HepG2 (cell line): ENCODE measurements around the gene NYNRIN. TPM values are rescaled to one million over a fixed set of nuclear protein-coding genes. Genes with fewer than 3 reads are reported as not detected.
A peak's percentile ranks its signal among the peaks of the same experiment; 100 is the strongest.

Experiments
- ARNTL ChIP-seq: sonication (generic); formaldehyde crosslinking; IDR thresholded peaks from 2 replicates; pipeline ENCODE4 v1.4.0; 2020; ENCODE audit warnings: mild to moderate bottlenecking, missing genetic modification reagents
- ATAD3A ChIP-seq: sonication (generic); formaldehyde crosslinking; IDR thresholded peaks from 2 replicates; pipeline ENCODE4 v1.4.0; 2020; ENCODE audit warnings: missing genetic modification reagents
- ATF7-NPFF ChIP-seq: sonication (generic); formaldehyde crosslinking; IDR thresholded peaks from 2 replicates; pipeline ENCODE4 v1.8.1; 2023; ENCODE audit warnings: mild to moderate bottlenecking, low read depth, missing genetic modification reagents, moderate library complexity
- FOSL1 ChIP-seq: sonication (generic); formaldehyde crosslinking; IDR thresholded peaks from 2 replicates; pipeline ENCODE4 v1.9.0; 2021; ENCODE audit warnings: missing genetic modification reagents, borderline replicate concordance
- SP5 ChIP-seq: IDR thresholded peaks from 2 replicates; pipeline ENCODE4 v1.6.1; 2016; ENCODE audit warnings: low read depth, borderline replicate concordance
- ZNF180 ChIP-seq: sonication (generic); formaldehyde crosslinking; IDR thresholded peaks from 2 replicates; pipeline ENCODE4 v1.4.0; 2020; ENCODE audit warnings: low read depth, missing genetic modification reagents, borderline replicate concordance
- ZNF205 ChIP-seq: IDR thresholded peaks from 2 replicates; pipeline ENCODE4 v1.6.1; 2018; ENCODE audit warnings: missing biosample characterization, missing genetic modification reagents
- ZNF234 ChIP-seq: sonication (generic); formaldehyde crosslinking; conservative IDR thresholded peaks from 2 replicates; pipeline ENCODE4 v1.5.1; 2020; ENCODE audit warnings: mild to moderate bottlenecking, missing genetic modification reagents
- polyA plus RNA-seq, 8 experiments: library from polyadenylated mRNA; depleted of rRNA in 3 of 8; stranded (reverse) in 7 of 8; unstranded in 1 of 8; fragments of >200 nt; fragmentation: Illumina TruSeq in 4 of 8; extraction: Trizol in 4 of 8; gene quantifications; 2 replicates each; pipeline versions ENCODE4 v1.2.1 to v1.2.3, GENCODE V29; 2011 to 2016; ENCODE audit warnings: low read depth in 4 of 8, missing spikeins in 1 of 8, mixed read lengths in 1 of 8; ENCODE audit not compliant: insufficient read depth in 1 of 8
- total RNA-seq, 5 experiments: library from RNA; depleted of rRNA; stranded (reverse); fragments of >200 nt; fragmentation: Illumina TruSeq; extraction: Trizol; gene quantifications; 2 replicates each; pipeline ENCODE4 v1.2.3, GENCODE V29; 2016; ENCODE audit warnings: low read depth in 1 of 5
- TF ChIP-seq, protein P1 (sequence below): IDR thresholded peaks from 2 replicates; pipeline ENCODE4 v1.6.1; 2016; ENCODE audit warnings: mild to moderate bottlenecking, missing biosample characterization, missing genetic modification reagents
- TF ChIP-seq, protein P2 (sequence below): sonication (generic); formaldehyde crosslinking; IDR thresholded peaks from 2 replicates; pipeline ENCODE4 v1.4.0; 2020; ENCODE audit warnings: missing genetic modification reagents, borderline replicate concordance
- TF ChIP-seq, protein P3 (sequence below): sonication (generic); formaldehyde crosslinking; IDR thresholded peaks from 2 replicates; pipeline ENCODE4 v1.5.1; 2020; ENCODE audit warnings: mild to moderate bottlenecking, missing genetic modification reagents, moderate library complexity
- TF ChIP-seq, protein P4 (sequence below), 2 experiments: fragments of 450-650 bp in 1 of 2; sonication (generic) in 1 of 2; formaldehyde crosslinking in 1 of 2; IDR thresholded peaks; 2 replicates each; pipeline versions ENCODE4 v1.6.1 to v1.8.0; 2016 to 2022; ENCODE audit warnings: antibody characterized with exemption in 1 of 2, mild to moderate bottlenecking in 1 of 2, missing genetic modification reagents in 1 of 2

Gene NYNRIN
- total and polyA plus RNA-seq, 2 of the 13 experiments (the other 11 are each of a cell fraction or from before 2014, with no cell fraction given), result 0.63 to 1.1 TPM

DNA sequence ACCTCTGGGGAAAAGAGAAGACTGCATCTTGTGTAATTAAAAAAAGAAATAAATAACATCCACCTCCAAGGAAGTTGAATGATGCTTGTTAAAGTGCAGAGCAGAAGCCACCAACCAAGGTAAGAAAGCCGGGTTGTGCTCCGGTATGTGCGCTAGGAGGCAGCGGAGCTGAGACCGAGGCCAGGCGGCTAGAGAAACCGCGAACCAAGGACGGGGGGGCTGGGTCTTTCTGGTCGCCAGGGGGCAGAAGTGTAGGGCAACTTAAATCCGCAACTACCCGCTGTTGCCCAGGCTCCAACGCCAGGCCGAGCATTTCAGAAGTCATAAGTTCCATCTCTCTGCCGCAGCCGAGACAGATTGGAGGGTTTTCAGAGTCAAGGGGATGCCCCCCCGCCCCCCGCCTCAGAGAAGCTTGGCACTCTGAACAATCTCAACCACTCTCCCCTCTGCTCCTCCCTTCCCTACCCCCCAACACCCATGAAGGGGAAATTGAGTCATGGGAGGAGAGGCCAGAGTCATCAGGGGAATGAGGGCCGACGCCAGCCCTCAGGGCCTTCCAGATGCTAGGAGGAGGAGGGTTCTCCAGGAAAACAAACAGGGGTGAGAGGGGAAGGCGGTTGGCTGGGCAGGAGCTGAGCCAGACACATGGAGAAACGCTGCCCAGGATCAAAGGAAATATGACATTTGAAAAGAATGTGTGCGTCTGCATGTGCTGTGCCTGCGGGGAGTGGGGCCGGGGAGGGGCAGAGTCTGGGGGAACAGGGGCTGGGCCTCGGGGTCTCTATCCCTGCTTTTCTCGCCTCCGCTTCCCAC lies 33.0 kb upstream of the NYNRIN start (continued):
- TF ChIP-seq ZNF234, result no peak
- 0 out of 2 replicates have a peak, but pooled peaks have one; percentile 48 for TF ChIP-seq ATAD3A (CRISPR knock-in tag)
- TF ChIP-seq, protein P1, sequence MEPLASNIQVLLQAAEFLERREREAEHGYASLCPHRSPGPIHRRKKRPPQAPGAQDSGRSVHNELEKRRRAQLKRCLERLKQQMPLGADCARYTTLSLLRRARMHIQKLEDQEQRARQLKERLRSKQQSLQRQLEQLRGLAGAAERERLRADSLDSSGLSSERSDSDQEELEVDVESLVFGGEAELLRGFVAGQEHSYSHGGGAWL, result peak; percentile 78
- TF ChIP-seq ARNTL, result peak; percentile 69; the same call in 1 of the 2 replicates
- TF ChIP-seq, protein P2, sequence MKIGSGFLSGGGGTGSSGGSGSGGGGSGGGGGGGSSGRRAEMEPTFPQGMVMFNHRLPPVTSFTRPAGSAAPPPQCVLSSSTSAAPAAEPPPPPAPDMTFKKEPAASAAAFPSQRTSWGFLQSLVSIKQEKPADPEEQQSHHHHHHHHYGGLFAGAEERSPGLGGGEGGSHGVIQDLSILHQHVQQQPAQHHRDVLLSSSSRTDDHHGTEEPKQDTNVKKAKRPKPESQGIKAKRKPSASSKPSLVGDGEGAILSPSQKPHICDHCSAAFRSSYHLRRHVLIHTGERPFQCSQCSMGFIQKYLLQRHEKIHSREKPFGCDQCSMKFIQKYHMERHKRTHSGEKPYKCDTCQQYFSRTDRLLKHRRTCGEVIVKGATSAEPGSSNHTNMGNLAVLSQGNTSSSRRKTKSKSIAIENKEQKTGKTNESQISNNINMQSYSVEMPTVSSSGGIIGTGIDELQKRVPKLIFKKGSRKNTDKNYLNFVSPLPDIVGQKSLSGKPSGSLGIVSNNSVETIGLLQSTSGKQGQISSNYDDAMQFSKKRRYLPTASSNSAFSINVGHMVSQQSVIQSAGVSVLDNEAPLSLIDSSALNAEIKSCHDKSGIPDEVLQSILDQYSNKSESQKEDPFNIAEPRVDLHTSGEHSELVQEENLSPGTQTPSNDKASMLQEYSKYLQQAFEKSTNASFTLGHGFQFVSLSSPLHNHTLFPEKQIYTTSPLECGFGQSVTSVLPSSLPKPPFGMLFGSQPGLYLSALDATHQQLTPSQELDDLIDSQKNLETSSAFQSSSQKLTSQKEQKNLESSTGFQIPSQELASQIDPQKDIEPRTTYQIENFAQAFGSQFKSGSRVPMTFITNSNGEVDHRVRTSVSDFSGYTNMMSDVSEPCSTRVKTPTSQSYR (CRISPR knock-in tag), result peak; percentile 12; the same call in 1 of the 2 replicates
- TF ChIP-seq ZNF205 (CRISPR knock-in tag), result peak; percentile 91; the same call in 1 of the 2 replicates
- peak; percentile 50; the same call in 1 of the 2 replicates for TF ChIP-seq SP5 (CRISPR knock-in tag)
- TF ChIP-seq, protein P3, sequence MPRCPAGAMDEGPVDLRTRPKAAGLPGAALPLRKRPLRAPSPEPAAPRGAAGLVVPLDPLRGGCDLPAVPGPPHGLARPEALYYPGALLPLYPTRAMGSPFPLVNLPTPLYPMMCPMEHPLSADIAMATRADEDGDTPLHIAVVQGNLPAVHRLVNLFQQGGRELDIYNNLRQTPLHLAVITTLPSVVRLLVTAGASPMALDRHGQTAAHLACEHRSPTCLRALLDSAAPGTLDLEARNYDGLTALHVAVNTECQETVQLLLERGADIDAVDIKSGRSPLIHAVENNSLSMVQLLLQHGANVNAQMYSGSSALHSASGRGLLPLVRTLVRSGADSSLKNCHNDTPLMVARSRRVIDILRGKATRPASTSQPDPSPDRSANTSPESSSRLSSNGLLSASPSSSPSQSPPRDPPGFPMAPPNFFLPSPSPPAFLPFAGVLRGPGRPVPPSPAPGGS (CRISPR knock-in tag), result peak; percentile 87
- no peak for TF ChIP-seq FOSL1 (CRISPR knock-in tag)
- TF ChIP-seq, protein P4, sequence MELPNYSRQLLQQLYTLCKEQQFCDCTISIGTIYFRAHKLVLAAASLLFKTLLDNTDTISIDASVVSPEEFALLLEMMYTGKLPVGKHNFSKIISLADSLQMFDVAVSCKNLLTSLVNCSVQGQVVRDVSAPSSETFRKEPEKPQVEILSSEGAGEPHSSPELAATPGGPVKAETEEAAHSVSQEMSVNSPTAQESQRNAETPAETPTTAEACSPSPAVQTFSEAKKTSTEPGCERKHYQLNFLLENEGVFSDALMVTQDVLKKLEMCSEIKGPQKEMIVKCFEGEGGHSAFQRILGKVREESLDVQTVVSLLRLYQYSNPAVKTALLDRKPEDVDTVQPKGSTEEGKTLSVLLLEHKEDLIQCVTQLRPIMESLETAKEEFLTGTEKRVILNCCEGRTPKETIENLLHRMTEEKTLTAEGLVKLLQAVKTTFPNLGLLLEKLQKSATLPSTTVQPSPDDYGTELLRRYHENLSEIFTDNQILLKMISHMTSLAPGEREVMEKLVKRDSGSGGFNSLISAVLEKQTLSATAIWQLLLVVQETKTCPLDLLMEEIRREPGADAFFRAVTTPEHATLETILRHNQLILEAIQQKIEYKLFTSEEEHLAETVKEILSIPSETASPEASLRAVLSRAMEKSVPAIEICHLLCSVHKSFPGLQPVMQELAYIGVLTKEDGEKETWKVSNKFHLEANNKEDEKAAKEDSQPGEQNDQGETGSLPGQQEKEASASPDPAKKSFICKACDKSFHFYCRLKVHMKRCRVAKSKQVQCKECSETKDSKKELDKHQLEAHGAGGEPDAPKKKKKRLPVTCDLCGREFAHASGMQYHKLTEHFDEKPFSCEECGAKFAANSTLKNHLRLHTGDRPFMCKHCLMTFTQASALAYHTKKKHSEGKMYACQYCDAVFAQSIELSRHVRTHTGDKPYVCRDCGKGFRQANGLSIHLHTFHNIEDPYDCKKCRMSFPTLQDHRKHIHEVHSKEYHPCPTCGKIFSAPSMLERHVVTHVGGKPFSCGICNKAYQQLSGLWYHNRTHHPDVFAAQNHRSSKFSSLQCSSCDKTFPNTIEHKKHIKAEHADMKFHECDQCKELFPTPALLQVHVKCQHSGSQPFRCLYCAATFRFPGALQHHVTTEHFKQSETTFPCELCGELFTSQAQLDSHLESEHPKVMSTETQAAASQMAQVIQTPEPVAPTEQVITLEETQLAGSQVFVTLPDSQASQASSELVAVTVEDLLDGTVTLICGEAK (IDR thresholded peaks at IDR 0.05), result no peak
- TF ChIP-seq, protein P4 (CRISPR knock-in tag; IDR thresholded peaks at IDR 0.05), result peak; percentile 63; the same call in 1 of the 2 replicates
- TF ChIP-seq ATF7-NPFF (CRISPR knock-in tag), result peak; percentile 68; the same call in 1 of the 2 replicates
- TF ChIP-seq ZNF180 (CRISPR knock-in tag), result no peak
